ENCODE results near the gene ATL2.
"Not testable (repeated sequence)": the region's sequence is repeated elsewhere in the genome, so short reads cannot be mapped to it uniquely, and the experiment has no call there.

The ATL2 gene

DNA sequence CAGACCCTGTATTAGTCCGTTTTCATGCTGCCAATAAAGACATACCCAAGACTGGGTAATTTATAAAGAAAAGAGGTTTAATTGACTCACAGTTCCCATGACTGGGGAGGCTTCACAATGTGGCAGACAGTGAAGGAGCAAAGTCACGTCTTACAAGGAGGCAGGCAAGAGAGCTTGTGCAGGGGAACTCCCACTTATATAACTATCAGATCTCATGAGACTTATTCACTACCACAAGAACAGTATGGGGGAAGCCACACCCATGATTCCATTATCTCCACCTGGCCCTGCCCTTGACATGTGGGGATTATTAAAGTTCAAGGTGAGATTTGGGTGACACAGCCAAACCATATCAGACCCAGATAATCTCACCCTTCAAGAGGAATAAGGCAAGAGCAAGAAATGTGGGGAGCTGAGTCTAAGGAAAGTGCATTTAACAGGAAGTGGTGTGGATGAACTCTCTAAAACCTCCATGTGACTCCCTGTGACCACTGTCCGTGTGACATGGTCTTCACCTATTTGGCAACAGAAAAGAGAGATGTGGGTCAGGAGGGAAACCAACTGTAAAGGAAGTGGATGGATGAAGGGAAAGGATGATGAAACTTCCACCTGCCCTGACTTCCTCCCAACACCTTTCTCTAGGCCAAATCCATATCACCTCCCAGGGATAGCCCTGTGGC lies 110.6 kb downstream of the ATL2 start:
- no peaks in the 10 kb centered on the region for H3K27me3 ChIP-seq (ENCODE audit: control insufficient read depth, insufficient read depth, low read length)
- H3K36me3 ChIP-seq (ENCODE audit: control insufficient read depth, low read depth, low read length), result no peaks in the 10 kb centered on the region
- no peak overlapping the region for H3K27ac ChIP-seq (ENCODE audit: low read length)
- H3K9ac ChIP-seq (ENCODE audit: low read length), result no peak overlapping the region
- H3K9me3 ChIP-seq (ENCODE audit: control insufficient read depth, low read depth, low read length), result no peaks in the 10 kb centered on the region
- H3K4me3 ChIP-seq (ENCODE audit: low read length), result no peak overlapping the region
- no peaks in the 10 kb centered on the region for H3K4me1 ChIP-seq (ENCODE audit: control insufficient read depth, low read depth, low read length)

DNA sequence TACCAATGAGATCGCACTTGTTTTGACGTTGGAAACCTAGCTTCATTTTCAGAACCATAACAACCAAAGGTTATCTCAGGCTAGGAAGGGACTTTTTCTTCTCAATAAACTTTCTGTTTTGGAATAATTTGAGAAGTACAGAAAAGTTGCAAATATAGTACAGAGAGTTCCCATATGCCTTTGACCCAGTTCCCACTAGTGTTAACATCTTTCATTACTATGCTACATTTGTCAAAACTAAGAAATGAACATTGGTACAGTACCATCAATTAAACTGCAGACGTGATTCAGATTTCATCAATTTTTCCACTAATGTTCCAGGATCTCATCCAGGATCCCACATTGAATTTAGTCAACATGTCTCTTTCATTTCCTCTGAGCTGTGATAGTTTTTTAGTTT lies 111.6 kb downstream of the ATL2 start:
- Histone ChIP-seq H3K27ac (ENCODE audit: low read length) (no peak overlapping the region), H3K36me3 (ENCODE audit: control insufficient read depth, low read depth, low read length) (no peaks in the 10 kb centered on the region), H3K9ac (ENCODE audit: low read length) (no peak overlapping the region), H3K27me3 (ENCODE audit: control insufficient read depth, insufficient read depth, low read length) (no peaks in the 10 kb centered on the region), H3K9me3 (ENCODE audit: control insufficient read depth, low read depth, low read length) (no peaks in the 10 kb centered on the region), H3K4me3 (ENCODE audit: low read length) (no peak overlapping the region), H3K4me1 (ENCODE audit: control insufficient read depth, low read depth, low read length) (no peaks in the 10 kb centered on the region)

DNA sequence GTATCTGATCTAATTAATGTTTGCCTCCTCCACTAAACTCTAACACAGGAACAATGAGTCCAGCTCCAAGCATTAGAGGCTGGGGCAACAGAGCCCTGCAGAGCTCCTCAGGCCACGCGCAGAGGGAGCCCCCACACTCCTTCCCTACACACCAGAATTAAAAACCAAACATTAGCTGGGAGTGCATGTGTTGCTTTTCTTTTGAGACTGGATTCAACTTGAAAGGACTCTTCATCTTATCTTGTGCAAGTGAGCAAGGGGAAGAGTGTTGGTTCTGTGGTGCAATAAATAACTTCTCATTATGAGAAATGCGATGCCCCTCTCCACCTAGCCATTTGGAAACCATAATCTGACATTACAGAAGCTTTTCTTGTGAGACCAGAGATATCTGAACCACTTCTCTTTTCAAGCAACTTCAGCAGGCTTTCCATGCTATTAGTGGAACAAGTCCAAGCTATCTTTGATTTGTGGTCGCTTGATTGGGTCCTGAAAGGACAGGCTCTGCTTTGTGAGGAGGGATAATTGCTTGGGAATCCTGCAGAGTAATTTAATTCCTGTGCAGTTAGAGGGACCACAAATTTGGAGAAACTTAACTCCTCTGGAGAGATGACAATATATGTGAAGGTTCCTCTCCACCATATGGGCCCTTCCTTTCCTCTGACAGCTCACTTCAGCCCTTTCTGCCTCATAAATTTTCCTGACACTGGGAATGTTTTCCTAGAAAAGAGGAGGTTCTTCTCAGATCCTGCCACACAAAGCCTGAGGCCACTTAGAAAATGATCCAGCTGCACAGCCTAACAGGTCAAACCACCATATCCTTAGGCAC lies 112.5 kb downstream of the ATL2 start:
- Histone ChIP-seq H3K4me3 (ENCODE audit: low read length) (no peak overlapping the region), H3K9me3 (ENCODE audit: control insufficient read depth, low read depth, low read length) (no peaks in the 10 kb centered on the region), H3K36me3 (ENCODE audit: control insufficient read depth, low read depth, low read length) (no peaks in the 10 kb centered on the region), H3K9ac (ENCODE audit: low read length) (no peak overlapping the region), H3K4me1 (ENCODE audit: control insufficient read depth, low read depth, low read length) (no peaks in the 10 kb centered on the region), H3K27ac (ENCODE audit: low read length) (no peak overlapping the region), H3K27me3 (ENCODE audit: control insufficient read depth, insufficient read depth, low read length) (no peaks in the 10 kb centered on the region)

DNA sequence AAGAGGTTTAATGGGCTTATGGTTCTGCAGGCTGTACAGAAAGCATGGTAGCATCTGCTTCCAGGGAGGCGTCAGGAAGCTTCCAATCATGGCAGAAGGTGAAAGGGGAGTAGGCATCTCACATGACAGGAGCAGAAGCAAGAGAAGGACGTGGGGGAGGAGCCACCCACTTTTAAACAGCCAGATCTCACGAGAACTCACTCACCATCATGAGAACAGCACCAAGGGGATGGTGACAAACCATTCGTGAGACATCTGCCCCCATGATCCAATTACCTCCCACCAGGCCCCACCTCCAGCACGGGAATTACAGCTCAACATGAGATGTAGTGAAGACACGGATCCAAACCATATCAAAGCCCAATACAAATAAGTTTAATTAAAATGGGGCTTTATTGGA lies 113.8 kb downstream of the ATL2 start:
- Histone ChIP-seq H3K9ac (ENCODE audit: low read length) (no peak overlapping the region), H3K4me3 (ENCODE audit: low read length) (no peak overlapping the region), H3K27me3 (ENCODE audit: control insufficient read depth, insufficient read depth, low read length) (no peaks in the 10 kb centered on the region), H3K4me1 (ENCODE audit: control insufficient read depth, low read depth, low read length) (no peaks in the 10 kb centered on the region), H3K36me3 (ENCODE audit: control insufficient read depth, low read depth, low read length) (no peaks in the 10 kb centered on the region), H3K27ac (ENCODE audit: low read length) (no peak overlapping the region), H3K9me3 (ENCODE audit: control insufficient read depth, low read depth, low read length) (no peaks in the 10 kb centered on the region)

DNA sequence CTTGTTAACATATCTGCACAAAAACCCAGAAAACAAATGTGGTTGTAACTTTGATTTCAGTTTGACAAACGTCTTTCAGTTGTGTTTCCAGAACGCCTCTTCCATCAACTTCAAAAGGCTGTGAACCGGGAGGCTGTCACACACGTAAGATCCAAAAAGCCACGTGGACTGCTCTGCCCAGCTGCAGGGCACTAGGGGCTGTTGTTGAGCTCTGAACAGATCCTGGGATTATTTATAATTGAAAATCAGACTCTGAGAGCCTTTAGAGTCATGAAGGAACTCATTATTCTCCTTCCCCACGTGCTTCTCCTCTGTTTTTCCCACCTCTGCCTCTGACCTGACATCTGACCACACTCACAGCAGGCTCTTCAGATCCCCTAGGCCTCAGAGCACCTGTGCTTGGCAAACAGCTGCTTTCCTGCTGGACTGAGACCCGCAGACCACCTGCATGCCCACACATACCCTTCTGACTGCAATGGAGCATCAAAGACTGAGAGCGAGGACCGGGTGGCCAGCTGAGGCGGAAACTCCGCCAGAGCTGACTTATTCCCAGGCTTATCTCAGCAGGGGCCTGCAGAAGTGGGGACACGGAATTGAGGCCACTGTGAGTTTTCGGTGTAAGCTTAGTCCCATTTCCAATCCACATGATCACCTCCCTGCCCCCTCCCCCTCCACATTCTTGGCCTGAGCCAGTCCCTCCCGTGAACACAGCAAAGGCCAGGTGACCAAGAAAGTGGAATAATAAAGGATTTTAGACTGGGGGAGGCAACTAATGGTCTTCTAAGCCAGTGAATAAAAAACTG lies 114.8 kb downstream of the ATL2 start:
- H3K27ac ChIP-seq (ENCODE audit: low read length), result no peak overlapping the region
- H3K4me1 ChIP-seq (ENCODE audit: control insufficient read depth, low read depth, low read length), result no peaks in the 10 kb centered on the region
- no peak overlapping the region for H3K4me3 ChIP-seq (ENCODE audit: low read length)
- no peaks in the 10 kb centered on the region for H3K9me3 ChIP-seq (ENCODE audit: control insufficient read depth, low read depth, low read length)
- no peaks in the 10 kb centered on the region for H3K36me3 ChIP-seq (ENCODE audit: control insufficient read depth, low read depth, low read length)
- no peaks in the 10 kb centered on the region for H3K27me3 ChIP-seq (ENCODE audit: control insufficient read depth, insufficient read depth, low read length)
- H3K9ac ChIP-seq (ENCODE audit: low read length), result no peak overlapping the region

DNA sequence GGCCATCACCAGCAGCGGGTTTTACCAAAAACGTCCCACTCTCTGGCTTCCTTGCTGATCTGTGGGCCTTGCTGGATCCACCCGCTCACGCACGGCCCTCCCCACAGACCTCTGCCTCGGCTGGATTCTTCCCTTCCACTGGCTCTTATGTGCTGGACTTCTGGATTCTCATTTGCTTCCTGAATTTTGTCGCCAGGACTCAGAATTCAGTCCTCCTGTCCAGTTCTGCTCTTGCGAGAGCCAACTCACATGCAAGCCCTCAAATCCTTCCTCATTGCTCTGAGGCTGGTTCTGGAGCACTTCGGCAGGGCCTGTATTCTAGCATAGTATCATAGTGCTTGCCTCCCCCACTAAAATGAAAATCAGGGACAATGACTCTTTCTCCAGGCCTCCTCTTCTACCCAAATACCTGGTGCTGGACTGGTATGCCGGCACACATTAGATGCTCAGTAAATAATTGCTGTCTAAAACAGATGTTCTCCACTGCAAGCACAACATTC lies 115.5 kb downstream of the ATL2 start:
- Histone ChIP-seq H3K4me3 (ENCODE audit: low read length) (no peak overlapping the region), H3K27me3 (ENCODE audit: control insufficient read depth, insufficient read depth, low read length) (no peaks in the 10 kb centered on the region), H3K27ac (ENCODE audit: low read length) (no peak overlapping the region), H3K36me3 (ENCODE audit: control insufficient read depth, low read depth, low read length) (no peaks in the 10 kb centered on the region), H3K9me3 (ENCODE audit: control insufficient read depth, low read depth, low read length) (no peaks in the 10 kb centered on the region), H3K4me1 (ENCODE audit: control insufficient read depth, low read depth, low read length) (no peaks in the 10 kb centered on the region), H3K9ac (ENCODE audit: low read length) (no peak overlapping the region)

DNA sequence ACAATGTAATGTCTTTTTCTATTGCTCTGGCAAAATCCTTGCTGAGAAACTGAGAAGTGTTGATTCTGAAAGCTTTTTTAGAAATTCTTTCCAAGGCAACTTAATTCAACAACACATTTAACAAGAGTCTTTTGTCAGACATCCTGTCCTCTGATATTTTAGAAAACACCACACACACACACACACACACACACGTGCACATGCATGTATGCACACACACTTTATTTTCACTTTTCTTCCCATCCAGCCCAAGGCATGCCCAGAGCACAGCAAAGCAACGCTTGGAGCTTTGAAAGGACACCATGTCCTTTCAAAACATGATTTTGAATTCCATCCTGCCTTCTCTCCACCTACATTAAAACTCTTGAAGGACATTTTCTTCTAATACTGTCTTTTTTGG lies 116.1 kb downstream of the ATL2 start:
- no peak overlapping the region for H3K27ac ChIP-seq (ENCODE audit: low read length)
- H3K9me3 ChIP-seq (ENCODE audit: control insufficient read depth, low read depth, low read length), result no peaks in the 10 kb centered on the region
- no peaks in the 10 kb centered on the region for H3K4me1 ChIP-seq (ENCODE audit: control insufficient read depth, low read depth, low read length)
- no peaks in the 10 kb centered on the region for H3K36me3 ChIP-seq (ENCODE audit: control insufficient read depth, low read depth, low read length)
- H3K27me3 ChIP-seq (ENCODE audit: control insufficient read depth, insufficient read depth, low read length), result no peaks in the 10 kb centered on the region
- no peak overlapping the region for H3K9ac ChIP-seq (ENCODE audit: low read length)
- H3K4me3 ChIP-seq (ENCODE audit: low read length), result no peak overlapping the region

DNA sequence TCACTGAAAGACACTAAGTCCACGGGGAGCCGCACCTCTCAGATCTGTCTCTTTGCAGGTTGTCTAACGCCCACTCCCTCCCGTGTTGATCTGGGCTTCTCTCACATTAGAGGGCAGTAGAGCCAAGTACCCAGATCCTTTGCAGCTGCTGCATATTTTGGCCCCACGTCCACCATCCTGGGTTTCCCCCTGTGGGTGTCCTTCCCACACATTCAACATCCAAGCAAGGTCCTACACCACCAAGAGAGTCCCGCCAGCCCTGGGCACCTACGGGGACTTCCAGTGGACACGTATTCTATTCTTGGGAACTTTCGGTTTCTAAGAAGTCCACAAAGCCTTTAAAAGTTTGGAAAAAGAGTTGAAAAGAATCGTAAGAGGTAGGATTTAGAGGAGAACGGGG lies 116.6 kb downstream of the ATL2 start:
- Histone ChIP-seq H3K4me3 (ENCODE audit: low read length) (no peak overlapping the region), H3K9me3 (ENCODE audit: control insufficient read depth, low read depth, low read length) (no peaks in the 10 kb centered on the region), H3K27me3 (ENCODE audit: control insufficient read depth, insufficient read depth, low read length) (no peaks in the 10 kb centered on the region), H3K4me1 (ENCODE audit: control insufficient read depth, low read depth, low read length) (no peaks in the 10 kb centered on the region), H3K27ac (ENCODE audit: low read length) (no peak overlapping the region), H3K36me3 (ENCODE audit: control insufficient read depth, low read depth, low read length) (no peaks in the 10 kb centered on the region), H3K9ac (ENCODE audit: low read length) (no peak overlapping the region)

DNA sequence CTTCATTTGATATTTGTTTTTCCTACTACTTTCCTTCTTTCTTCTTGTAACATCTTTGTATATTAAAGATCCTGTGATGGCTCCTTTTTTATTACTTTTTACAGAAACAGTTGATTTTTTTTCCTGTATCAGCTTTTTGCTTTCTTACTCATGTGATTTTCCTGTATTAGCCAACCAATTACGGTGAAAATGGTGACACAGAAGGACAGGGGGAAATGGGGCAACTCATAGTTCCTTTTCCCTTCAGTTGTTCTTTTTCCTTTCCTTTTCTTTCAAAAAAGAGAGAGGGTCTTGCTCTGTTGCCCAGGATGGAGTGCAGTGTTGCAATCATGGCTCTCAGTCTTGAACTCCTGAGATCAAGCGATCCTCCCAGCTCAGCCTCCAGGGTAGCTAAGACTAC lies 117.8 kb downstream of the ATL2 start:
- no peaks in the 10 kb centered on the region for H3K27me3 ChIP-seq (ENCODE audit: control insufficient read depth, insufficient read depth, low read length)
- no peaks in the 10 kb centered on the region for H3K4me1 ChIP-seq (ENCODE audit: control insufficient read depth, low read depth, low read length)
- H3K9me3 ChIP-seq (ENCODE audit: control insufficient read depth, low read depth, low read length), result no peaks in the 10 kb centered on the region
- no peaks in the 10 kb centered on the region for H3K36me3 ChIP-seq (ENCODE audit: control insufficient read depth, low read depth, low read length)
- H3K27ac ChIP-seq (ENCODE audit: low read length), result no peak overlapping the region
- no peak overlapping the region for H3K9ac ChIP-seq (ENCODE audit: low read length)
- no peak overlapping the region for H3K4me3 ChIP-seq (ENCODE audit: low read length)

DNA sequence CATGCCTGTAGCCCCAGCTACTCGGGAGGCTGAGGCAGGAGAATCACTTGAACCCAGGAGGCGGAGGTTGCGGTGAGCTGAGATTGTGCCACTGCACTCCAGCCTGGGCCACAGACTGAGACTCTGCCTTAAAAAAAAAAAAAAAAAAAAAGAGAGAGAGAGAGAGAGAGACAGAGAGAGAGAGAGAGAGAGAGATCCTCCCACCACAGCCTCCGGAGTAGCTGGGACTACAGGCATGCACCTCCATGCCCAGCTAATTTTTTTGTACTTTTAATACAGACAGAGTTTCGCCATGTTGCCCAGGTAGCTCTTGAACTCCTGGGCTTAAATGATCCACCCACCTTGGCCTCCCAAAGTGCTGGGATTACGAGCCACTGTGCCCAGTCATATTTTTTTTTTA lies 119.4 kb downstream of the ATL2 start:
- H3K9me3 ChIP-seq (ENCODE audit: control insufficient read depth, low read depth, low read length); H3K9ac ChIP-seq (ENCODE audit: low read length); H3K27me3 ChIP-seq (ENCODE audit: control insufficient read depth, insufficient read depth, low read length); H3K4me1 ChIP-seq (ENCODE audit: control insufficient read depth, low read depth, low read length); H3K4me3 ChIP-seq (ENCODE audit: low read length); H3K27ac ChIP-seq (ENCODE audit: low read length); H3K36me3 ChIP-seq (ENCODE audit: control insufficient read depth, low read depth, low read length): not testable (repeated sequence)

DNA sequence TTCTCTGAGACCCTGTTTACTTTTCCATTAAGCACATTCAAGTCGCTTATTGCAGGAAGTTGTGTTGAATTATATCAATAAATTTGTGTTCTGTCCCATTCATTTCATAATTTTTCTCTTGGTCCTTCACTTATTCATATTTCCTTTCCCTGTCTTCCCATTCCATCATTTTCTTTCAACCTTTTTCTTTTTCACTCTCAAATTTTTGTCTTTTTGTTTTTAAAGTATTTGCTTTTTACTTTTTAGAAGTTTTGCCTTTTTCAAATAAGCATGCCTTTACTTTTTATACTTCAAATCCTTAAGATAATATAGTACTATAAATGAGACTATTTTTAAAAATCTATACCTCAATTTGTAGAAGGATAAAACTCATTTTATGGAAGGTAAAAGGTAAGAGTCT lies 120.5 kb downstream of the ATL2 start:
- Histone ChIP-seq H3K27me3 (ENCODE audit: control insufficient read depth, insufficient read depth, low read length) (no peaks in the 10 kb centered on the region), H3K9me3 (ENCODE audit: control insufficient read depth, low read depth, low read length) (no peaks in the 10 kb centered on the region), H3K27ac (ENCODE audit: low read length) (no peak overlapping the region), H3K36me3 (ENCODE audit: control insufficient read depth, low read depth, low read length) (no peaks in the 10 kb centered on the region), H3K4me1 (ENCODE audit: control insufficient read depth, low read depth, low read length) (no peaks in the 10 kb centered on the region), H3K9ac (ENCODE audit: low read length) (no peak overlapping the region), H3K4me3 (ENCODE audit: low read length) (no peak overlapping the region)

All from iPS-18a (cell line).